ENCODE measurements around the gene CDC5L.

The CDC5L gene

GRCh38 chr6:44390158-44390683 lies 2.7 kb downstream of the CDC5L start:
- TF ChIP-seq CTCF (IDR thresholded peaks at IDR 0.05) (no peak), ZFX (IDR thresholded peaks at IDR 0.05; ENCODE audit: borderline replicate concordance) (no peak)
- H3K27ac ChIP-seq, result no peak overlapping the region

- TF ChIP-seq CTCF (IDR thresholded peaks at IDR 0.05), result no peak
- TF ChIP-seq ZFX (IDR thresholded peaks at IDR 0.05; ENCODE audit: borderline replicate concordance), result no peak
- no peak overlapping the region for H3K27ac ChIP-seq
Observed at GRCh38 chr6:44395501-44395900, 8.0 kb downstream of the CDC5L start.

GRCh38 chr6:44396968-44397367 lies 9.5 kb downstream of the CDC5L start:
- H3K27ac ChIP-seq, result no peak overlapping the region
- TF ChIP-seq ZFX (IDR thresholded peaks at IDR 0.05; ENCODE audit: borderline replicate concordance) (no peak), CTCF (IDR thresholded peaks at IDR 0.05) (no peak)

GRCh38 chr6:44397424-44398164 lies 10.1 kb downstream of the CDC5L start:
- TF ChIP-seq CTCF (IDR thresholded peaks at IDR 0.05) (no peak), ZFX (IDR thresholded peaks at IDR 0.05; ENCODE audit: borderline replicate concordance) (no peak)
- no peak overlapping the region for H3K27ac ChIP-seq

GRCh38 chr6:44399991-44400390 lies 12.5 kb downstream of the CDC5L start:
- TF ChIP-seq ZFX (IDR thresholded peaks at IDR 0.05; ENCODE audit: borderline replicate concordance), result no peak
- TF ChIP-seq CTCF (IDR thresholded peaks at IDR 0.05), result no peak

GRCh38 chr6:44400572-44400971 lies 13.1 kb downstream of the CDC5L start:
- no peak for TF ChIP-seq CTCF (IDR thresholded peaks at IDR 0.05)
- no peak for TF ChIP-seq ZFX (IDR thresholded peaks at IDR 0.05; ENCODE audit: borderline replicate concordance)
- no peak overlapping the region for H3K27ac ChIP-seq

More at GRCh38 chr6:44399991-44400390, 12.5 kb downstream of the CDC5L start:
- H3K27ac ChIP-seq, result no peak overlapping the region

GRCh38 chr6:44401138-44401537 lies 13.6 kb downstream of the CDC5L start:
- TF ChIP-seq ZFX (IDR thresholded peaks at IDR 0.05; ENCODE audit: borderline replicate concordance), result no peak
- no peak for TF ChIP-seq CTCF (IDR thresholded peaks at IDR 0.05)
- H3K27ac ChIP-seq, result no peak overlapping the region
